Mucosa of rectum (tissue), 2 donors: Measurements from ENCODE around the gene CORO2B.

Experiments used
- H3K27ac ChIP-seq, 2 donors: one replicate each; pipeline ENCODE4 v1.7.0; 2013; ENCODE audit warnings: inconsistent platforms in 2 of 2, low read depth in 2 of 2, low read length in 2 of 2
- H3K27me3 ChIP-seq, 2 donors: one replicate each; pipeline ENCODE4 v1.7.0; 2013; ENCODE audit warnings: low read length in 2 of 2; ENCODE audit not compliant: control insufficient read depth in 2 of 2, insufficient read depth in 2 of 2
- H3K36me3 ChIP-seq, 2 donors: one replicate each; pipeline ENCODE4 v1.7.0; 2013; ENCODE audit warnings: low read length in 2 of 2; ENCODE audit not compliant: control insufficient read depth in 2 of 2, insufficient read depth in 2 of 2
- H3K4me1 ChIP-seq, 2 donors: one replicate each; pipeline ENCODE4 v1.7.0; 2013; ENCODE audit warnings: low read length in 2 of 2, mild to moderate bottlenecking in 1 of 2; ENCODE audit not compliant: control insufficient read depth in 2 of 2, insufficient read depth in 2 of 2
- H3K4me3 ChIP-seq, 2 donors: one replicate each; pipeline ENCODE4 v1.7.0; 2013; ENCODE audit warnings: low read length in 2 of 2
- H3K9ac ChIP-seq, 2 donors: one replicate each; pipeline ENCODE4 v1.7.0; 2013; ENCODE audit warnings: low read length in 2 of 2, low read depth in 1 of 2, mild to moderate bottlenecking in 1 of 2
- H3K9me3 ChIP-seq, 2 donors: one replicate each; pipeline ENCODE4 v1.7.0; 2013; ENCODE audit warnings: low read length in 2 of 2; ENCODE audit not compliant: control insufficient read depth in 2 of 2
- donor health status: healthy.
- donor health status: Normal muscosa, but diverticular disease.

Gene CORO2B

DNA sequence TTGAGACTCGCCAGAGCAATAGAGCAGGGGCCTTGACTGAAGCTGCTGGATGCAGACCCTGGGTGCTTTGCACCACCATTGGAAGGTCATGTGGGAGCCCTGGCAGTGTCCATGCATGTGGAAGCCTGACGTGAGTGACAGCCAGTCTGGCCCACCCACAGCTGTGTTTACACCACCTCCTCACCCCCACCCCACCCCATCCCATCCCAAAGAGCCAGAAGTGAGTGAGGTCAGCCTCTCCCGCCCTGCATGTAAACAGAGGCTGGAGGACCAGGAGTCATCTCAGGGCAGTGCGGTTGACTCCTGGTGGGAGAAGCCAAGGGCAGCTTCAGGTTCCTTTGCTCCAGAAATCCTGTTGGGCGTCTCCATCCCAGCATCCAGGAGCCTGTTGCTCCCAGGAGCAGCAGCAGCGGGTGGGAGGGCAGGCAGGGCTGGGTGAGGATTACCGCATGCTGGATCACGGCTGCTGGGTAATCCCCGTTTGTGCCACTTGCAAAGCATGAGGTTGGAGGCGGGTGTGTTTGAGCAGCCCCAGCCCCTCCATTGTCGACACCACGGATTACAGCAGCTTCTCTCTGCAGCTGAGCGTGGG is 44.6 kb downstream of the CORO2B start:
- Histone ChIP-seq H3K9me3 (no peaks in the 10 kb centered on the region), H3K27ac (no peak overlapping the region), H3K4me3 (no peak overlapping the region), H3K36me3 (no peaks in the 10 kb centered on the region), H3K27me3 (peaks cover 5 to 10% of the 10 kb centered on the region in 2 donors), H3K9ac (no peak overlapping the region), H3K4me1 (peaks cover 0 to 2% of the 10 kb centered on the region in 2 donors)

DNA sequence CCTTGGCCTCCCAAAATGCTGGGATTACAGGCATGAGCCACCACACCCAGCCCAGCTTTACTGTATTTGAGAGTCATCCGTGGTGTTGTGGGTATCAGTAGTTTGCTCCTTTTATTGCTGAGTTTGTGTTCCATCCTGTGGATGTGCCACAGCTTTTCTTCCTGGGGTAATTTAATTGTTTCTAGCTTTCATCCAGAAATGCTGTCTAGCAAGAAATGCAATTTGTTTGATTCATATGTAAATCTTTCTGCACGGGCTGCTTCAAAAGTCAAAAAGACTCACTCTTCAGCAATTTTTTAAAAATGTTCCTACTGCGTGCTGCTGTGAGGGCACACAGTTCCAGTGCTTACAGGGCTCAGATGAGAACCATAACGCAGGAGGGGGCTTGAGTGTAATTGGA is 47.1 kb downstream of the CORO2B start:
- peaks cover 9 to 13% of the 10 kb centered on the region in 2 donors for H3K27me3 ChIP-seq
- no peaks in the 10 kb centered on the region for H3K4me1 ChIP-seq
- no peaks in the 10 kb centered on the region for H3K36me3 ChIP-seq
- no peaks in the 10 kb centered on the region for H3K9me3 ChIP-seq
- no peak overlapping the region for H3K27ac ChIP-seq
- H3K9ac ChIP-seq, result no peak overlapping the region
- H3K4me3 ChIP-seq, result no peak overlapping the region

DNA sequence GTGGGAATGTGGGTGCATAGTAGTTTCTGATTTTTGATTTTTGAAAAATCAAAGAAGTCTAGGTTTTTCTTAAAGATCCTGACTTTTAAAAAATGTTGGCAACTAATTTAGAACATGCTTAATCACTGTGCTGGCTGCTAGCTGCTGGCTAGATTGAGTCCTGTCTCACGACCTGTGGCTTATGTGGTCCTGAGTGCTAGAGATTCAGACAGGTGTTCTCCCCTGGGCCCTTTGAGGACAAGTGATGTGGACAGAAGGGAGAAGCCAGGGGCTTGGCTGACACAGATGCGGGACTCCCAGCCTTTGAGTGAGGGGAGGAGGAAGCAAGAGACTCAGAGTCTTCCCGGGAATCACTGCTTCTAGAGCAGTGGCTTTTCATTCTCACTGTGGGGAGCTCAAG is 47.5 kb downstream of the CORO2B start:
- H3K27me3 ChIP-seq, result peaks cover 9 to 13% of the 10 kb centered on the region in 2 donors

DNA sequence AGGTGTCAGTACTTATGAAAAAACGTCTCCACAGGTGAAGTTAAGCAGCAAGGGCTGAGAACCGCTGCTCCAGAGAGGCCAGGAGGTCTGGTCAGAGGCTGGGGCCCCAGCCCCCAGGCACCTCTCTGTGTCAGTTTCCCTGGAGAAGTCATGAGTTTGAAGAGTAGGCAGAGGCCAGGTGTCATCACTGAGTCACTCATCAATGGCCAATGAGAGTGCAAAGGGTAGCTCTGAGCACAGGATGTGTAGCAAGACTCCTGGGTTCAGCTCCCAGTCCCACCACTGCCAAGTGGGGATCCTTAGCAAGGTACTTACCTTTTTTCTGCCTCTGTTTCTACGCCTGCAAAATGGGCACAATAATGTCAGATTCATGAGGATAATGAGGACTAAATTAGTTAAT is 47.9 kb downstream of the CORO2B start:
- H3K4me1 ChIP-seq, result no peaks in the 10 kb centered on the region
- no peak overlapping the region for H3K9ac ChIP-seq
- H3K4me3 ChIP-seq, result no peak overlapping the region
- H3K27ac ChIP-seq, result no peak overlapping the region
- no peaks in the 10 kb centered on the region for H3K36me3 ChIP-seq
- H3K9me3 ChIP-seq, result no peaks in the 10 kb centered on the region
- peaks cover 9 to 13% of the 10 kb centered on the region in 2 donors for H3K27me3 ChIP-seq

More for the DNA sequence above, 47.5 kb downstream of the CORO2B start:
- no peak overlapping the region for H3K27ac ChIP-seq
- no peaks in the 10 kb centered on the region for H3K9me3 ChIP-seq
- H3K4me3 ChIP-seq, result no peak overlapping the region
- no peak overlapping the region for H3K9ac ChIP-seq
- no peaks in the 10 kb centered on the region for H3K4me1 ChIP-seq
- no peaks in the 10 kb centered on the region for H3K36me3 ChIP-seq

DNA sequence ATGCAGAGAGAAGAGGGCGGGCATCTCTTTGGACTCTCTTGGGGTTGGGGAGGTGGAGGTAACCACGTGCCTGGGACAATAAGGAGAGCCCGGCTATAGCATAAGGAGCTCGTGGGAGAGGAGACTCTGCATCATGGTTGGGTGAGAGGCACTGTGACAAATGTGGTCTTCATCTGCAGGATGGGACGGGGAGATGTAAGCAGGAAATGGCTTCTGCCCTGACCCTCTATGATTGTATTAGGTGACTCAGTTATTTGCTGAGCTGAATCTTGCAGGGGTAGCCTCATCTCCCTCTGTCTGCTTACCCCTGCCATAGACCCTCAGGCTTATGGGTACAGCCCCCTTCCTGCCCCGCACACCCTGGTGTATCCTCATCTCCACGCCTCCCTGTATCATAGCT is 48.7 kb downstream of the CORO2B start:
- Histone ChIP-seq H3K9me3 (no peaks in the 10 kb centered on the region), H3K27ac (no peak overlapping the region), H3K4me1 (no peaks in the 10 kb centered on the region)

DNA sequence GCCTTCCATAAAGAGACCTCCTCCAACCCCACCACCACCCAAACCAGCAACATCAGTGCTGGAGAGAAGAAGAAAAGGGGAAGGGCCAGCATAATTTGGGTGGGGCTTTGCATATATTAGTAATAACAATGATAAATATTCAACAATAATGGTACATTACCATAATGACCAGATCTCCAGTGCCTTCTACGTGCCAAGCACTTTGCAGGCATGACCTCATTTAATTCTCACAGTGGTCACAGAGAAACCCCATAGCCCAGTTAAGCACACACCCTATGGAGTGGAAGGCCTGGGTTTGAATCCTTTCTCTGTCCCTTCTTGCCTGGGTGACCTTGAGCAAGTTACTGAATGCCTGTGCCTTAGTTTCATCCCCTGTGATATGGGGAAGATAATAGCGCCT is 49.2 kb downstream of the CORO2B start:
- Histone ChIP-seq H3K4me1 (no peaks in the 10 kb centered on the region), H3K9me3 (no peaks in the 10 kb centered on the region)

More for the DNA sequence above, 48.7 kb downstream of the CORO2B start:
- Histone ChIP-seq H3K9ac (no peak overlapping the region), H3K4me3 (no peak overlapping the region), H3K36me3 (no peaks in the 10 kb centered on the region), H3K27me3 (peaks cover 9 to 13% of the 10 kb centered on the region in 2 donors)

DNA sequence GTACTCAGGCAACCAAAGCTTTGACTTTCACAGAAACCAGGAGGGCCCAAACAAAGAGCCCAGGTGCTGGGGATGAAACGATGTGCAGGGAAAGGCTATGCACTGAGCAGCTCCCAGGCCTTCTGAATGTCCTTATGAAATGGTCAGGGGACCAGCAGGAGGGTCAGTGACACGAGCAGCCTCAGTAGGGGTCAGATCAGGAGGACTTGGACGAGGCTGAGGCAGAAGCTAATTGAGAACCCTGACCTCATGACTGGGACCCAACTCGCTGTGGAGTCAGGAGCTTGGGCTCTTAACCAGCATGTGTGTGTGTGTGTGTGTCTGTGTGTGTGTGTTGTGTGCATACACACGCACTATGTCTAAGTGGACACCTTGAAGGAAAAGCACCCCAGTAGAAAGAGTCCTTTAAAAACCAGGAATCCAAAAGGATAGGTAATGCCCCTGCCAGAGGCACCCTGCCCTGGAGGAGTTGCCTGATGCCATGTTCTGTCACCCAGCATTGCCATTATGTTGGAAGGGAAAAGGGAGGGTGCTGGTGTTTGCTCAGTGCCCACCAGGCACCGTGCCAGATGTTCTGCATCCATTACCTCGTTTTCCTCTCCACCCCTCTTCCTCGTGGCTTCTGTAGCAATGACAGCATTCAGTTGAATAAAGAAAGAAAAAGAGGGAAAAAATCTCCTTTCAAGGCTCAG is 50.9 kb downstream of the CORO2B start:
- H3K4me1 ChIP-seq, result no peaks in the 10 kb centered on the region
- no peaks in the 10 kb centered on the region for H3K9me3 ChIP-seq
- peaks cover 6 to 13% of the 10 kb centered on the region in 2 donors for H3K27me3 ChIP-seq
- H3K36me3 ChIP-seq, result no peaks in the 10 kb centered on the region
- H3K4me3 ChIP-seq, result no peak overlapping the region
- no peak overlapping the region for H3K27ac ChIP-seq
- no peak overlapping the region for H3K9ac ChIP-seq

More for the DNA sequence above, 49.2 kb downstream of the CORO2B start:
- Histone ChIP-seq H3K36me3 (no peaks in the 10 kb centered on the region), H3K27ac (no peak overlapping the region), H3K9ac (no peak overlapping the region), H3K27me3 (peaks cover 9 to 13% of the 10 kb centered on the region in 2 donors), H3K4me3 (no peak overlapping the region)

DNA sequence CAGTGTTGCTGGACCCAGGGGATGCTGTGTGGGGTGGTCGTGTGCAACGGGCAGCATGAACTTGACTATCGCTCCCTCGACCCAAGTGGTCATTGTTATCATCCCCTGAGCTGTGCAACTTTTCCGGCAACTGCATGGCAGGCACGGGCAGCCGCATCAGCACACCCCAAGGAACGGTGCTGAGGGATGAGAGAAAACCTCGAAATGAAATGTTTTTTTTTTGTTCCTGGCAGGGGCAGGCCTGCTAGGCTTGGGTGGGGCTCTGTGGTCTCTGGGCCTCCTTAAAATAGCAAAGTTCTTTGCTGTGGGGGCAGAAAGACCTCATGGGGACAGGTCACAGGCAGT is 51.4 kb downstream of the CORO2B start:
- H3K27me3 ChIP-seq, result peaks cover 6 to 13% of the 10 kb centered on the region in 2 donors
- no peaks in the 10 kb centered on the region for H3K36me3 ChIP-seq
- no peak overlapping the region for H3K9ac ChIP-seq
- no peaks in the 10 kb centered on the region for H3K4me1 ChIP-seq
- H3K27ac ChIP-seq, result no peak overlapping the region
- H3K9me3 ChIP-seq, result no peaks in the 10 kb centered on the region
- H3K4me3 ChIP-seq, result no peak overlapping the region

DNA sequence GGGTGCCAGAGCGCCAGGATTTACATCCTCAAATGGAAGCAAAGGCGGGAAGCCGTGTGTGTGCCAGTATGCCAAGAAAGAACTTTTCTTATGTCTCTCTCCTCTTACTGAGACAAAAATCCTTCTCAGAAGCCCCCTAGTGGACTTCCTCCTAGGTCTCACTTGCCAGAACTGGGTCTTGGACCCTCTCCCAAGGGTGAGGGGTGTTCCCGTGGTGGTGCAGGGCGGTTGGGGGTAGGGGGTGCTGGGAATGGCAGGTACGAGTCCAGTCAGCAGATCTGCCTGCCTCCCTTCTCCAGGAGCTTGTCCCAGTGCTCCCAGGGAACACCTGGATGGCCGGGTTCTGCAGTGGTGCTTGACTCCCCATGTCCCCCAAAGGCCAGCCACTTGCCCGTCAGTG is 52.0 kb downstream of the CORO2B start:
- Histone ChIP-seq H3K36me3 (no peaks in the 10 kb centered on the region), H3K9ac (no peak overlapping the region), H3K9me3 (no peaks in the 10 kb centered on the region), H3K4me3 (no peak overlapping the region), H3K27ac (no peak overlapping the region), H3K27me3 (peaks cover 6 to 13% of the 10 kb centered on the region in 2 donors), H3K4me1 (no peaks in the 10 kb centered on the region)

DNA sequence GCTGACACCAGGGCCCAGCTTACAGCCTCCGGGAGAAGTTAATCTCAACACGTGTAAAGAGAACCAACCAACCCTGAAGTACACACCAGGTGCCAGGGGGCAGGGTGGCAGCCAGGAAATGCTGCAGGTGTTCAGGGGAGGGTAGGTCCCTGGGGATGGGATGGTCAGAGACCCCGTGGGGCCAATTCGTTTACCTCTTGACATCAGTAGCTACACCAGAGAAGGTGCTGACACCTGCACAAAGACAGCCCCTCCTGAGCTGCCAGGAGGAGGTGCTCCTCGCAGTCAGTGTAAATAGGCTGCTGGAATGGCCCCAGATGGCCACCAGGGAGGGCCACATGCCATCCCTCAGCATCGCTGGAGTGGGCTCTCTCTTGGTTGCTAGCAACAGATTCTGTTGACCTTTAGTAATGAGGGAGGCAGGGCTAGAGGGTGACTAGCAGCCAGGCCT is 52.8 kb downstream of the CORO2B start:
- Histone ChIP-seq H3K36me3 (no peaks in the 10 kb centered on the region), H3K4me1 (no peaks in the 10 kb centered on the region), H3K27ac (no peak overlapping the region), H3K9ac (no peak overlapping the region), H3K4me3 (no peak overlapping the region), H3K27me3 (peaks cover 6 to 13% of the 10 kb centered on the region in 2 donors), H3K9me3 (no peaks in the 10 kb centered on the region)
